ENCODE measurements around the gene MET. TPM values are rescaled to one million over a fixed set of nuclear protein-coding genes. Genes with fewer than 3 reads are reported as not detected.

The MET gene
- total RNA-seq, 1 experiment from 2014 or later = 200 TPM

DNA sequence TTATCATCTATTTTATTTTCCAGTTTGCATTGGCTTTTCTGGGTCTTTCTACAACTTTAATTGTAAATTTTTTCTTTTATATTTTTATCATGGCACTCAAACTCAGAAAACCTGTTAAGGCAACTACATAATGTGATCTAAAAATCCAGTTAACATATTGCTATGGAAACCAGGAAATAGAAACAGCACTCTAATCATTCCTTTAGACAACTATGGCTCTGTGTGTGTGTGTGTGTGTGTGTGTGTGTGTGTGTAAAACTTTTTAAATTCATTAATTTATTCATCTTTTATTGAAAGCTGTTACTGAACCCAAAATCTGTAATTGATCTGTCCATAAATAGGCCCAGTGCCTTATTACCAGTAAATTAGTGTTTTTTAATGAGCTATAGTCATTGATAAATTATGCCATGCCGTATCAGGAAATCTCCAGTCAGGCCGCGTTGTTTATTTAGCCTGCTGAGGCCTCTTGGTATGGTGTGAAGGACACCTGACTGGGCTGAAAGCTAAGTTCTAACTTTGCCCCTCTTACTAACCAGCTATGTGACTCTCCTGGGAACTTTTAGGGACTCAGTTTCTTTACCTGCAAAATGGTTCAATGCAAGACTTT lies 1.5 kb upstream of the MET start:
- H3K4me2 ChIP-seq (ENCODE audit: low read length) = peak overlapping the region; percentile 87
- DNase-seq (ENCODE audit: low read depth, low spot score) (no peak), ATAC-seq (no peak)
- intact Hi-C loops (cut with micrococcal nuclease) = loop anchor here (10.0 kb wide), 2 partner anchors 104 to 496 kb away; no protein-coding TSS in a partner anchor
- ChIA-PET POLR2A (interaction anchor here (0.8 to 2.2 kb wide), 4 partner anchors 13 to 42 kb away, joined by 3 to 5 read pairs (median 4); no protein-coding TSS in a partner anchor), RAD21 (ENCODE audit: low non-redundant PET in 1 of 2, low total read pairs in 2 of 2, uncharacterized antibody in 2 of 2, unreplicated experiment in 2 of 2) (no interaction called here), CTCF (interaction anchor here (0.7 kb wide), 1 partner anchor 37 kb away, joined by 3 read pairs; no protein-coding TSS in a partner anchor)
- no peaks in the 10 kb centered on the region for H3K27me3 ChIP-seq (ENCODE audit: insufficient read depth, low read length)
- H3K4me1 ChIP-seq (ENCODE audit: control insufficient read depth in 1 of 2, insufficient read depth in 2 of 2, low read length in 2 of 2) = peaks cover 28 to 42% of the 10 kb centered on the region in 2 experiments
- H3K4me3 ChIP-seq (replicated peaks in 1 of 2; ENCODE audit: low read depth in 1 of 2, low read length in 2 of 2) = peak overlapping the region in 1 of 2 experiments; percentile 90; a peak in 2 of 4 replicates
- peaks cover 0 to 6% of the 10 kb centered on the region in 2 experiments; a peak in 1 of 4 replicates for H3K9me3 ChIP-seq (ENCODE audit: control insufficient read depth in 1 of 2, insufficient read depth in 1 of 2, low read depth in 1 of 2, low read length in 2 of 2)
- H3K9ac ChIP-seq (ENCODE audit: low read length) = peak overlapping the region; percentile 94
- H3K27ac ChIP-seq (ENCODE audit: low read depth, low read length) = peak overlapping the region; percentile 90; the same call in 1 of the 2 replicates
- peaks cover 1 to 9% of the 10 kb centered on the region in 2 experiments; a peak in 1 of 4 replicates for H3K36me3 ChIP-seq (ENCODE audit: control insufficient read depth in 1 of 2, insufficient read depth in 2 of 2, low read length in 2 of 2)
- TF ChIP-seq MAX (IDR thresholded peaks at IDR 0.05) = peak; percentile 34; the same call in 1 of the 2 replicates
- no peak for TF ChIP-seq ATF3 (IDR thresholded peaks at IDR 0.05)
- 0 out of 2 replicates have a peak, but pooled peaks have one; percentile 4 for TF ChIP-seq CEBPB (IDR thresholded peaks at IDR 0.05; ENCODE audit: low read depth)
- peak; percentile 18; the same call in 1 of the 2 replicates for TF ChIP-seq SP1 (IDR thresholded peaks at IDR 0.05; ENCODE audit: low read depth)
- TF ChIP-seq ELF1 (IDR thresholded peaks at IDR 0.05; ENCODE audit: borderline replicate concordance, low read depth) = no peak
- no peaks in the 10 kb centered on the region for H4K20me1 ChIP-seq (ENCODE audit: insufficient read depth)
- H3K79me2 ChIP-seq (ENCODE audit: insufficient read depth, low read length) = peaks cover 46% of the 10 kb centered on the region
- no peaks in the 10 kb centered on the region for H3K9me2 ChIP-seq (ENCODE audit: insufficient read depth)
- BruUV-seq (replicated peaks) = no TSS peak
- no peak overlapping the region for H2AFZ ChIP-seq (ENCODE audit: low read depth, low read length, poor library complexity, severe bottlenecking)

DNA sequence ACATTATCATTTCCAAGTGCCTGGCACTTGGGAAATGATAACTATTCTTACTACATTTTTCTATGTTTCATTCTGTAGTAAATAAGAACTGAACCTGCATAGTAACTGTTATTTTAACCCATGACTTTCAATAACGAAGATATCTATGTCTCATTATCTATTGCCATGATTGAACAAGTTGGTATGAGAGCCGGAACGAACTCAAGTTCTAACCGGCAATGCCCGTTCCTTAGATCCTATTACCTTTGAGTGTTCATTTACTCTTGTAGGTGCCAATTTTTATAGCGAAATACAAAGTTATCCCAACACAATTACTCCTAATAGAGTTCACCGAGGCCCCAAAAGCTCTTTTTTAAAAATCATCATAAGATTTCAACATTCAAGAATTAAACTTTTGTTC lies 885 bp upstream of the MET start:
- no peak for DNase-seq (ENCODE audit: low read depth, low spot score)
- Histone ChIP-seq H3K4me2 (ENCODE audit: low read length) (peak overlapping the region; percentile 87), H3K79me2 (ENCODE audit: insufficient read depth, low read length) (peaks cover 52% of the 10 kb centered on the region), H3K36me3 (ENCODE audit: control insufficient read depth in 1 of 2, insufficient read depth in 2 of 2, low read length in 2 of 2) (peaks cover 4 to 9% of the 10 kb centered on the region in 2 experiments; a peak in 1 of 4 replicates), H4K20me1 (ENCODE audit: insufficient read depth) (no peaks in the 10 kb centered on the region), H3K27me3 (ENCODE audit: insufficient read depth, low read length) (no peaks in the 10 kb centered on the region), H3K9me3 (ENCODE audit: control insufficient read depth in 1 of 2, insufficient read depth in 1 of 2, low read depth in 1 of 2, low read length in 2 of 2) (peaks cover 0 to 6% of the 10 kb centered on the region in 2 experiments; a peak in 1 of 4 replicates), H3K4me1 (ENCODE audit: control insufficient read depth in 1 of 2, insufficient read depth in 2 of 2, low read length in 2 of 2) (peaks cover 34 to 48% of the 10 kb centered on the region in 2 experiments), H3K4me3 (replicated peaks in 1 of 2; ENCODE audit: low read depth in 1 of 2, low read length in 2 of 2) (peak overlapping the region; percentile 45 to 90), H3K27ac (ENCODE audit: low read depth, low read length) (peak overlapping the region; percentile 90), H2AFZ (ENCODE audit: low read depth, low read length, poor library complexity, severe bottlenecking) (no peak overlapping the region), H3K9ac (ENCODE audit: low read length) (peak overlapping the region; percentile 94), H3K9me2 (ENCODE audit: insufficient read depth) (no peaks in the 10 kb centered on the region)
- RAD21 ChIA-PET (ENCODE audit: low non-redundant PET in 1 of 2, low total read pairs in 2 of 2, uncharacterized antibody in 2 of 2, unreplicated experiment in 2 of 2) = interaction anchor here (1.0 to 1.1 kb wide), 2 partner anchors 79 to 106 kb away, joined by 3 to 4 read pairs; no protein-coding TSS in a partner anchor
- CTCF ChIA-PET = interaction anchor here (0.7 to 1.5 kb wide), 7 partner anchors 15 to 139 kb away, joined by 3 to 7 read pairs (median 4); no protein-coding TSS in a partner anchor
- TF ChIP-seq CBX3 (IDR thresholded peaks at IDR 0.05; ENCODE audit: low read depth) (no peak), MAX (IDR thresholded peaks at IDR 0.05) (no peak), FOSL1 (IDR thresholded peaks at IDR 0.05; ENCODE audit: low read depth) (0 out of 2 replicates have a peak, but pooled peaks have one; percentile 4), CEBPB (IDR thresholded peaks at IDR 0.05; ENCODE audit: low read depth) (0 out of 2 replicates have a peak, but pooled peaks have one; percentile 4)
- POLR2A ChIA-PET = interaction anchor here (0.5 to 2.2 kb wide), 7 partner anchors 13 to 508 kb away, joined by 3 to 5 read pairs (median 3); no protein-coding TSS in a partner anchor
- BruUV-seq (replicated peaks) = no TSS peak
- ATAC-seq = no peak
- intact Hi-C loops (cut with micrococcal nuclease) = loop anchor here (10.0 kb wide), 2 partner anchors 104 to 496 kb away; no protein-coding TSS in a partner anchor

All from HCT116 (cell line).